GM19438 (cell line): ENCODE measurements around the gene OR8G1.
A peak's percentile ranks its signal among the peaks of the same experiment; 100 is the strongest.
"Not testable (repeated sequence)": the region's sequence is repeated elsewhere in the genome, so short reads cannot be mapped to it uniquely, and the experiment has no call there.

Experiments
- ATAC-seq: cut with Tn5 transposase; IDR thresholded peaks from one replicate; pipeline ENCODE4 v1.9.1; 2021; ENCODE audit warnings: low read depth; ENCODE audit not compliant: unreplicated experiment

OR8G1 gene, protein sequence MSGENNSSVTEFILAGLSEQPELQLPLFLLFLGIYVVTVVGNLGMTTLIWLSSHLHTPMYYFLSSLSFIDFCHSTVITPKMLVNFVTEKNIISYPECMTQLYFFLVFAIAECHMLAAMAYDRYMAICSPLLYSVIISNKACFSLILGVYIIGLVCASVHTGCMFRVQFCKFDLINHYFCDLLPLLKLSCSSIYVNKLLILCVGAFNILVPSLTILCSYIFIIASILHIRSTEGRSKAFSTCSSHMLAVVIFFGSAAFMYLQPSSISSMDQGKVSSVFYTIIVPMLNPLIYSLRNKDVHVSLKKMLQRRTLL

GRCh38 chr11:124240621-124241397 lies at the start of gene OR8G1:
TSS of gene OR8G1 (plus strand) at chr11:124241095. CDS start at chr11:124249676, 8,581 bp downstream.
- ATAC-seq, result no peak

DNA sequence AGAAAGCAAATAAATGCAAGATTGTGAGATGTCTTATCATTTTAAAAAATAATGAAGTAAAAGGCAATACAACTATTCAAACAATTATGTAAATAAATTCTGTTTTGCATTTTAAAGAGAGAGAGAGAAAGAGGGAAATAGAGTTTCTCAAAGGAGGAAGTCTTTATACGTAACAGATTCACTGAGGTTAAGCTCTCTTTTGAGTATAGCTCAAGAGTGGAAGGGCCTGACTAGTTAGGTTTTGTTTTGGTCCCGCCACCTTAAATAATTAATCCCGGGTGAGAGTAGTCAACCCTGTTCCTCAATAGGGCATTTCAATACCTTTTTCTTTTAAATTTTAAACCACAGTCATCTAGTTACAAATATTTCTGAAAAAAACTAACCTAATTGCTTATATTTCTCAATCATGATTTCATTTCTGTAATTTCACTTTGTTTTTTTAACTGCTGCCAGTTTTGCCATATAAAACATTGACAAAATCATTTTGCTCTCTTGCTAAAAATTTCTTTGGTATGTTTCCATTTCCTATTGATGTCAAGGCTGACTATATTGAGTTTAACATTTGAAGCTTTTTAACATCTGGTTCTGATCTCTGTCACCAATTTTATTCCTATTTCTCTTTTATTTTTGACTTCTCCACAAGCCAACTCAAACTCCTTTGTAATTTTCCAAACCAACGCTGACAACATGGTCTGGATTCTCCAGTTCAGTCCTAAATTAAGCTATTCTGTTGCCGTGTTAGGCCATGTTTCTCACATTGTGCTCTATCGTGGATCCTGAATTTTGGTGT lies 47.5 kb upstream of the OR8G1 start:
- ATAC-seq, result no peak

GRCh38 chr11:124194293-124195188 lies 46.4 kb upstream of the OR8G1 start:
- no peak for ATAC-seq

DNA sequence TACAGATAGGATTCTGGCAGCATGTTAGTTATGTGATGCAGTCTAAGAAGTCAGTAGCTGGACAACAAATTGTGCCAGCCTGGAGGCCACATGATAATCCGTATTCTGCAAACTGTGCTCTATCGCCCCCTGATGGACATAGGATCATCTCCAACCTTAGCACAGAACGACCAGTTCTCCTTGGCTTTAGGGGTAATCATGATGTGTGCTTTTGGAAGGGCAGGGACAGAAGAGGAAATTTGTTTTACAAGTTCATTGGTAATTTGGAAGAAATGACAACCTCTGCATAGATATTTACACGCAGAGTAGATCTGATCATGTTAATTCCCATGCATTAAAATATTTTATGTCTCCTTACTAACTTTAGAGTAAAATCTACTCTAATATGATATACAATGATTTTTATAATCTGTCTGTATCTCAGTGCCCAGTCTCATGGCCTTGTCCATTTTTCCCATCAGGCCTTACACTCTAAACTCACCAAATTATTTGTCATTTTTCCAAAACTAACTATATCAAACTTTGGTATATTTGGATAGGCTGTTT lies 45.6 kb upstream of the OR8G1 start:
- ATAC-seq, result peak; percentile 87

GRCh38 chr11:124197999-124198398 lies 42.9 kb upstream of the OR8G1 start:
- no peak for ATAC-seq

DNA sequence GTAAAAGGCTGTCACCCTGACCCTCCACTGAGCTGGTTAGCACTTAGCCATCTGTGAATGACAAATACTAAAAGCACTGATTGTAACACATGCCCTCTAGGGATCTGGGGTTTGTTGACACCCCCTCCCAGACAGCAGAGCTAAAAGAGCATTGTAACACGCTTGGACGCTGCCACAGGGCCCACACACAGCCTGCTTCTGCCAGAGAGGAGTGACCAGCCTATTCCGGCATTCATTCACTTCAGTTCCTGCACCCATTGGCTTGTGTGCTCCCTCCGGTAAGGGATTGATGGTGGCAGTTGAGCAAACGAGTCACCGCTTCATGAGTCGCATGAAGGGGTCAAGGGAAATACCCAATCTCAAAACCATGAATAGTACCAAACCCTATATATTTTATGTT lies 42.0 kb upstream of the OR8G1 start:
- no peak for ATAC-seq

- no peak for ATAC-seq
Measured at GRCh38 chr11:124199702-124200101, 41.2 kb upstream of the OR8G1 start.

DNA sequence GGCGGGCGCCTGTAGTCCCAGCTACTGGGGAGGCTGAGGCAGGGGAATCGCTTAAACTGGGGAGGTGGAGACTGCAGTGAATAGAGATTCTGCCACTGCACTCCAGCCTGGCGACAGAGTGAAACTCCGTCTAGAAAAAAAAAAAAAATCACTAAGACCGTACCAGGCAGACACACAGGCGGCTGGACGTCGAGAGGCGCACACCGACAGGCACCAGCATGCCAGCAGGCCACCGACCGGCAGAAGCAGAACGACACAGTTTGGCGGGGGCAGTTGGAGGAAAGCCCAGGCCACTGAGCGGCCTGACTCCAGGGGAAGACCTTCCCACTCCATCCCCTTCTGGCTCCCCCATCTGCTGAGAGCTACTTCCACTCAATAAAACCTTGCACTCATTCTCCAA lies 40.2 kb upstream of the OR8G1 start:
- no peak for ATAC-seq

DNA sequence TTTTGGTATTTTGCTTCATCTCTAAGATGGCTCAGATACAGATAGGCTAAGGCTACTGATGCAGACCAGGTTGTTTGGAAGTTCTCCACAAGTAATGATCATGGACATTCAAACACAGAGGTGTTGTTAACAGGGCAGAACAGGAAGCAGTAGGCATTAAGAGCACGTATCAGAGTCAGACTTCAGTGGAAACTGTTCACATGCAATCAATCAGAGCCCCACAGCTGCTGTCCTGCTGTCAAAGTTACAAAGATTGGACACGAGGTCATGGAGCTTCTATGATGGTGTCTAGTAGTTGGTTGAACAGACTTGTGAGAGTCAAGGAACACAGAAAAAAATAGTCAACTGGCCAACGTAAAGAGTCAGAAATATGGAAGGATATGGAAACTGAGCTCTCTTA lies 37.9 kb upstream of the OR8G1 start:
- no peak for ATAC-seq

- no peak for ATAC-seq
Measured at GRCh38 chr11:124204008-124204407, 36.9 kb upstream of the OR8G1 start.

DNA sequence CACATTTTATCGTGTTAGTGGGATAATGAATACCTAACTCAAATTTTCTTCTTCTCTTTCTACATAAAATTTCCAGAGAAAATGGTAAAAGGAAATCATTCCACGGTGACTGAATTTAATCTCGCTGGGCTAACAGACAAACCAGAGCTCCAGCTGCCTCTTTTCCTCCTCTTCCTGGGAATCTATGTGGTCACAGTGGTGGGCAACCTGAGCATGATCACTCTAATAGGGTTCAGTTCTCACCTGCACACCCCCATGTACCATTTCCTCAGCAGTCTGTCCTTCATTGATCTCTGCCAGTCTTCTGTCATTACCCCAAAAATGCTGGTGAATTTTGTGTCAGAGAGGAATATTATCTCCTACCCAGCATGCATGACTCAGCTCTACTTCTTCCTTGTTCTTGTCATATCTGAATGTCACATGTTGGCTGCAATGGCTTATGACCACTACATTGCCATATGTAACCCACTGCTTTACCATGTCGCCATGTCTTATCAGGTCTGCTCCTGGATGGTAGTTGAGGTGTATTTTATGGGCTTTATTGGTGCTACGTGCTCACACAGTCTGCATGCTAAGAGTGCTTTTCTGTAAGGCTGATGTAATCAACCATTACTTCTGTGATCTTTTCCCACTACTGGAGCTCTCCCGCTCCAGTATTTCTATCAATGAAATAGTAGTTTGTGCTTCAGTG lies 33.6 kb upstream of the OR8G1 start:
- ATAC-seq, result no peak

DNA sequence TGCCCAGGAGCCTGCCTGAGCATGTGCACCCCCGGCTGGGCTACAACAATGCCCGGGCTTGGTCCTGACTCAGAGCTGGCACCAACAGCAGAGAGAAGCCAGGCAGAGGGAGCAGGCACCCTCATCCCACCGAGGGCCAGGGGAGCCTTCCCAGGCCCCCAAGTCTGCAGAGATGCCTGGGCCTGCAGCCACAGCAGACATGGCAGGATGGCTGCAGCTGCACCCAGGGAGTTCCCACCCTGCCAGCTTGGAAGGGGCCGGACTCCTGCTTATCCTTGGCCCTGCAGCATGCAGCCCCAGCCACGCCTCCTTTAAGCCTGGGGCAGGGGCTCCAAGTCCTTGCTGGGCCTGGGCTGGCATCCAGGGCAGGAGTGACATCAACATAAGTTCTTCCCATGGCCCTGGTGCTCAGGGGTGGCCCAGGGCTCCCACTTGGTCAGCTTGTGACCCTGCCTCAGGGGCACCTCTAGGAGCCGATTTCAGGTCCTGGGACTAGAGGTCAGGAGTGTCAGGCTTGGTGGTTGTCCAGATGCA lies 31.0 kb upstream of the OR8G1 start:
- ATAC-seq, result no peak

DNA sequence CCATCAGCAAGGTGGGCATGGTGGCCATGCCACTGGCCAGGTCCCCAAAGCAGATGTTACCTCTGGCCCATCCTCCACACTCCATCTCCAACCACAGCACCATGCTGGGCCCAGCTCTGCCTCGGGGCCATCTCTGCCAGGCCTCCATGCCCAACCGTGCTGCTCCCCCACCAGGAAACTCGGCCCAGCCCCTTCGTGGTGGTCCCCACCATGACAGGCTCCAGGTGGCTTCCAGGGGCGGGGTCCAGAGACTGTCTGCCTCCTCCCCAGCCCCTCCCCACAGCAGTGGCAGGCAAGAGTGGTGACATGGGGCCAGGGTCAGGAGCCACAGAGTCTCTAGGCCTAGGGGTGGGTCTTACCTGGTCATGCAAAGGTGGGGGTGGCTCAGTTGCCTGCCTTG lies 30.5 kb upstream of the OR8G1 start:
- ATAC-seq, result no peak

DNA sequence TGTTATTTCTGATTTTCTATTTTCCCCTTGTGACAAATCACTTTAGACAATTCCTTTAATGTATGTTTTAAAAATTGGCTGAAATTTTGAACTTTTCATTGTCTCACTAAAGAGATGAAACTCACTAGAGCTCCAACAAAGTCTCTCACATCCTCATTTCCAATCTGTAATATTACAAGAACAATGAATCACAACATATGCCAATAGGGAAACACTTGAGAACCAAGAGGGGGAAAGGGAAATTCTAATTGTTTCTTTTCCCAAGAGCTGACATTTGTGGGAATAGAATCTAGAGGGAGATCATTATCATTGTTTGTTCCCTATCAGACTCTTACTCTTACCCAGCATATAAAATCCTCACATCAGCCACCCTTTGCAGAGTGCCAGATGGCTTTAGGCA lies 29.6 kb upstream of the OR8G1 start:
- no peak for ATAC-seq

GRCh38 chr11:124214027-124214426 lies 26.9 kb upstream of the OR8G1 start:
- ATAC-seq, result no peak

DNA sequence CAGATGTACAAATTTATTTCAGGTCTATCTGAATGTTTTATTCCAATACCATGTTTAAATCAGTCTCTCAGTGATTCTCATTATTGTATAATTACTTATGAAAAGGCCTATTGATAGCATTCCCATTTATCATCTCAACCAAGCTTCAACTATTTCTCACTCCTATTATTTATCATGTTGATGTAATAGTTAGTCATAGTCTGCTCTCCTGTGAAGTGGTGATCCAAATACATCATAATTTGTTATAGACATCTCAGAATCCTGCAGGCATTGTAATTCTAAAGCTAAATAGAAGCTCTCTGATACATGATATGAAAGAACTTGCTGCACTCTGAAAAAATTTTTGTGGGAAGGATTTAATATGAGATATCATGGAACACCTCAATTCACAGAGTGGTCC lies 21.8 kb upstream of the OR8G1 start:
- no peak for ATAC-seq

GRCh38 chr11:124222407-124222806 lies 18.5 kb upstream of the OR8G1 start:
- ATAC-seq, result no peak

DNA sequence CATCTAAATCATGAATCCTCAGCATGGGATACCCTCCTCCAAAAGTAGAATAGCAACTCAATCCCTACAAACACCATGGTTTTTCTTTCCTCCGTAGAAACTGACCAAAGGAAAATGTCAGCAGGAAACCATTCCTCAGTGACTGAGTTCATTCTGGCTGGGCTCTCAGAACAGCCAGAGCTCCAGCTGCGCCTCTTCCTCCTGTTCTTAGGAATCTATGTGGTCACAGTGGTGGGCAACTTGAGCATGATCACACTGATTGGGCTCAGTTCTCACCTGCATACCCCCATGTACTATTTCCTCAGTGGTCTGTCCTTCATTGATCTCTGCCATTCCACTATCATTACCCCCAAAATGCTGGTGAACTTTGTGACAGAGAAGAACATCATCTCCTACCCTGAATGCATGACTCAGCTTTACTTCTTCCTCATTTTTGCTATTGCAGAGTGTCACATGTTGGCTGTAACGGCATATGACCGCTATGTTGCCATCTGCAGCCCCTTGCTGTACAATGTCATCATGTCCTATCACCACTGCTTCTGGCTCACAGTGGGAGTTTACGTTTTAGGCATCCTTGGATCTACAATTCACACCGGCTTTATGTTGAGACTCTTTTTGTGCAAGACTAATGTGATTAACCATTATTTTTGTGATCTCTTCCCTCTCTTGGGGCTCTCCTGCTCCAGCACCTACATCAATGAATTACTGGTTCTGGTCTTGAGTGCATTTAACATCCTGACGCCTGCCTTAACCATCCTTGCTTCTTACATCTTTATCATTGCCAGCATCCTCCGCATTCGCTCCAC lies 16.1 kb upstream of the OR8G1 start:
- not testable (repeated sequence) for ATAC-seq
